SH-SY5Y (cell line): ENCODE results near the gene C19orf53.

Experiments used
- GATA2 ChIP-seq: IDR thresholded peaks from 2 replicates; pipeline ENCODE4 v1.6.1; 2011; ENCODE audit warnings: mild to moderate bottlenecking, low read depth, low read length
- GATA3 ChIP-seq: IDR thresholded peaks from 2 replicates; pipeline ENCODE4 v1.6.1; 2011; ENCODE audit warnings: low read depth, mild to moderate bottlenecking, low read length, moderate library complexity

GRCh38 chr19:13731147-13731964 lies 42.9 kb upstream of the C19orf53 start:
- TF ChIP-seq GATA3 (no peak), GATA2 (no peak)
